K562 (cell line): ENCODE measurements around the gene PEX7. TPM values are rescaled to one million over a fixed set of nuclear protein-coding genes. Genes with fewer than 3 reads are reported as not detected.
A peak's percentile ranks its signal among the peaks of the same experiment; 100 is the strongest.

Experiments used
- GABPA ChIP-seq: fragments of 200-800 bp; sonication (Bioruptor generic); conservative IDR thresholded peaks from 2 replicates; pipeline ENCODE4 v1.6.1; 2016; ENCODE audit warnings: low read depth, missing genetic modification characterization, missing compliant biosample characterization
- ZBTB40 ChIP-seq, 2 experiments: fragments of 450-650 bp in 1 of 2; sonication (generic) in 1 of 2; formaldehyde crosslinking in 1 of 2; IDR thresholded peaks; 2 replicates each; pipeline versions ENCODE4 v1.7.1 to v1.9.0; 2016 to 2022; ENCODE audit warnings: inconsistent platforms in 1 of 2, mild to moderate bottlenecking in 1 of 2, missing genetic modification reagents in 1 of 2
- ZNF444 ChIP-seq: fragments of 250-450 bp; sonication (Bioruptor Pico); IDR thresholded peaks from 2 replicates; pipeline ENCODE4 v1.4.0; 2020; ENCODE audit warnings: mild to moderate bottlenecking, moderate library complexity
- polyA plus RNA-seq, 8 experiments: library from polyadenylated mRNA; depleted of rRNA in 4 of 8; stranded (reverse) in 5 of 8; unstranded in 3 of 8; fragments of >200 nt; fragmentation: Nextera tagmentation in 2 of 8; fragmentation: Illumina TruSeq in 1 of 8; extraction: Ambion mirVana in 2 of 8; extraction: Trizol in 1 of 8; gene quantifications; 2 replicates each; pipeline versions ENCODE4 v1.2.1 to v1.2.3, GENCODE V29; 2011 to 2014; ENCODE audit warnings: inconsistent platforms in 1 of 8, missing spikeins in 1 of 8
- total RNA-seq, 7 experiments: library from RNA; depleted of rRNA in 6 of 7; stranded (reverse); fragments of >200 nt in 6 of 7; fragmentation: Illumina TruSeq in 2 of 7; extraction: Trizol in 2 of 7; gene quantifications; 2 replicates each; pipeline versions ENCODE4 v1.2.1 to v1.2.3, GENCODE V29; 2011 to 2021; ENCODE audit warnings: low replicate concordance in 1 of 7

Gene PEX7
- total and polyA plus RNA-seq, 9 of the 15 experiments (the other 6 are each of a cell fraction or from before 2014, with no cell fraction given) = 1.6 to 12.9 (median 9.1) TPM

- peak; percentile 71 for TF ChIP-seq ZBTB40 (IDR thresholded peaks at IDR 0.05)
- TF ChIP-seq ZBTB40 (CRISPR knock-in tag; IDR thresholded peaks at IDR 0.05) = no peak
- no peak for TF ChIP-seq ZNF444 (CRISPR knock-in tag)
- TF ChIP-seq GABPA (tag) = peak; percentile 79
These were observed 38.7 kb upstream of the PEX7 start (continued) for GRCh38 chr6:136783495-136784270.
